ENCODE results near the gene MAP1LC3B2.

Gene MAP1LC3B2

GRCh38 chr12:116559162-116559935, at the start of gene MAP1LC3B2:
Gene MAP1LC3B2, plus strand, starts transcription at chr12:116559381. Its CDS starts 16,562 bp downstream, at chr12:116575943.
- peak; percentile 86 for DNase-seq (ENCODE audit: low spot score)

GRCh38 chr12:116513944-116514343, 45.2 kb upstream of the MAP1LC3B2 start:
- no peak for DNase-seq (ENCODE audit: low spot score)

GRCh38 chr12:116515684-116516083, 43.5 kb upstream of the MAP1LC3B2 start:
- DNase-seq (ENCODE audit: low spot score) = peak; percentile 34

- DNase-seq (ENCODE audit: low spot score) = no peak
Measured at GRCh38 chr12:116516657-116517056, 42.5 kb upstream of the MAP1LC3B2 start.

- no peak for DNase-seq (ENCODE audit: low spot score)
Measured at GRCh38 chr12:116517431-116518045, 41.6 kb upstream of the MAP1LC3B2 start.

GRCh38 chr12:116520225-116520760, 38.9 kb upstream of the MAP1LC3B2 start:
- DNase-seq (ENCODE audit: low spot score) = no peak

GRCh38 chr12:116520801-116521471, 38.2 kb upstream of the MAP1LC3B2 start:
- no peak for DNase-seq (ENCODE audit: low spot score)

GRCh38 chr12:116524311-116524710, 34.9 kb upstream of the MAP1LC3B2 start:
- no peak for DNase-seq (ENCODE audit: low spot score)

- DNase-seq (ENCODE audit: low spot score) = no peak
Measured at GRCh38 chr12:116524964-116525379, 34.2 kb upstream of the MAP1LC3B2 start.

- no peak for DNase-seq (ENCODE audit: low spot score)
Measured at GRCh38 chr12:116525418-116526001, 33.7 kb upstream of the MAP1LC3B2 start.

GRCh38 chr12:116528065-116528464, 31.1 kb upstream of the MAP1LC3B2 start:
- no peak for DNase-seq (ENCODE audit: low spot score)

- DNase-seq (ENCODE audit: low spot score) = no peak
Measured at GRCh38 chr12:116528498-116528897, 30.7 kb upstream of the MAP1LC3B2 start.

- no peak for DNase-seq (ENCODE audit: low spot score)
Measured at GRCh38 chr12:116529048-116529447, 30.1 kb upstream of the MAP1LC3B2 start.

GRCh38 chr12:116529686-116530085, 29.5 kb upstream of the MAP1LC3B2 start:
- no peak for DNase-seq (ENCODE audit: low spot score)

- DNase-seq (ENCODE audit: low spot score) = no peak
Measured at GRCh38 chr12:116532428-116532827, 26.8 kb upstream of the MAP1LC3B2 start.

- no peak for DNase-seq (ENCODE audit: low spot score)
Measured at GRCh38 chr12:116532986-116533342, 26.2 kb upstream of the MAP1LC3B2 start.

- peak; percentile 62 for DNase-seq (ENCODE audit: low spot score)
Measured at GRCh38 chr12:116533343-116534251, 25.6 kb upstream of the MAP1LC3B2 start.

GRCh38 chr12:116534311-116535121, 24.7 kb upstream of the MAP1LC3B2 start:
- DNase-seq (ENCODE audit: low spot score) = peak; percentile 41

- DNase-seq (ENCODE audit: low spot score) = no peak
Measured at GRCh38 chr12:116535241-116535640, 23.9 kb upstream of the MAP1LC3B2 start.

Data from pons (tissue), 1 donor.